Stimulated activated CD8-positive, alpha-beta memory T cell treated with anti-CD3 and anti-CD28 coated beads, Interleukin-7, amount 100 ng/mL, for 24 hours (primary cell): ENCODE measurements around the gene CNTLN.
"Not testable (repeated sequence)": the region's sequence is repeated elsewhere in the genome, so short reads cannot be mapped to it uniquely, and the experiment has no call there.

ENCODE experiments used
- DNase-seq: peaks from one replicate; pipeline ENCODE4 v3.0.0-alpha.2; 2020; ENCODE audit warnings: low read depth

Gene CNTLN

GRCh38 chr9:17503196-17503595 lies 368.4 kb downstream of the CNTLN start:
- no peak for DNase-seq

GRCh38 chr9:17509151-17509550 lies 374.3 kb downstream of the CNTLN start:
- DNase-seq: no peak

- DNase-seq: no peak
Observed at GRCh38 chr9:17509701-17510100, 374.9 kb downstream of the CNTLN start.

- DNase-seq: no peak
Observed at GRCh38 chr9:17519761-17520160, 384.9 kb downstream of the CNTLN start.

GRCh38 chr9:17520268-17521064 lies 385.6 kb downstream of the CNTLN start:
- no peak for DNase-seq

DNA sequence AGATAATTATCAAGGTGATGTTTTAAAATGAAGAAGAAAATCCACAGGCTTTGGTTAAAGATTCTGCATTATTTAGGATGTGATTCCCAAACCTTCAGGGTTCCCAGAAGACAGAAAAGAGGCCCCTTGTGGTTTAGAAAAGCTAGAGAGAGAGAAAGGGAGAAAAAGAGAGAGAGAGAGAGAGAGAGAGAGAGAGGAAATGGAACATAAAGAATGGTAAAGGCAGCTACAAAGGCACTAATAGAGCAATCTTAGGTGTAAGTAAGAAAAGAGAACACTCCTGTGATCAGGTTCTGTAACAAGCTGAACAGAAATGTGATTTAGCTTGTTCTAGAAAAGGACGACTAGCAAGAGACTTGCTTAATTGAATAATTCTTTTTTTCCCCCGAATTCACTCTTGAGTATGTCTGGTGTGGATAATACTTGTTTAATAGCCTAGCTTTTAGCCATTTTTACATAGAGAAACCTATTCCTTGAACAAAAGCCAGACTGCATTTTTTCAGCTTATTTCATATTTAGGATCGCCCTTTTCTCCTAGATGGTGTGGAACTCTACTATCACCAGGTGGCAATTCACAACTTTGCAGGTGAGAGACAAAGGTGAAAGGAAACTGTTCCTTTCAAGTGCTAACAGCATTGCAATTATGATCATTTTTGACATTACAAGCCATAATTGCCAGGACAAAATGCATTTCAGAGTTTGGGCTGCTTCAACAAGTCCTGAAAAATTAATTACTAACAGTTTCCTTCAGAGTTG lies 386.4 kb downstream of the CNTLN start:
- no peak for DNase-seq

DNA sequence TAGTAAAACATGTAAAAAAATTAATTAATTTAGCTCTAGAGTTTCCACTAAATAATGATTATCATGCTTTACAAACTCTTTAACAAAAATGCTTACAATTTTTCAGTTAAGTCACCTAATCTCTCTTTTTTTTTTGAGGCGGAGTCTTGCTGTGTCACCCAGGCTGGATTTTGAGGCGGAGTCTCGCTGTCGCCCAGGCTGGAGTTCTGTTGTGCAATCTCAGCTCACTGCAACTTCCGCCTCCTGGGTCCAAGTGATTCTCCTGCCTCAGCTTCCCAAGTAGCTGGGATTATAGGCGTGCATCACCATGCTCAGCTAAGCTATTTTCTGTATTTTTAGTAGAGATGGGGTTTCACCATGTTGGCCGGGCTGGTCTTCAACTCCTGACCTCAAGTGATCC lies 391.9 kb downstream of the CNTLN start:
- DNase-seq: not testable (repeated sequence)

GRCh38 chr9:17528859-17529258 lies 394.0 kb downstream of the CNTLN start:
- DNase-seq: no peak

- DNase-seq: no peak
Observed at GRCh38 chr9:17531642-17532254, 396.9 kb downstream of the CNTLN start.

- no peak for DNase-seq
Observed at GRCh38 chr9:17532461-17532860, 397.6 kb downstream of the CNTLN start.

DNA sequence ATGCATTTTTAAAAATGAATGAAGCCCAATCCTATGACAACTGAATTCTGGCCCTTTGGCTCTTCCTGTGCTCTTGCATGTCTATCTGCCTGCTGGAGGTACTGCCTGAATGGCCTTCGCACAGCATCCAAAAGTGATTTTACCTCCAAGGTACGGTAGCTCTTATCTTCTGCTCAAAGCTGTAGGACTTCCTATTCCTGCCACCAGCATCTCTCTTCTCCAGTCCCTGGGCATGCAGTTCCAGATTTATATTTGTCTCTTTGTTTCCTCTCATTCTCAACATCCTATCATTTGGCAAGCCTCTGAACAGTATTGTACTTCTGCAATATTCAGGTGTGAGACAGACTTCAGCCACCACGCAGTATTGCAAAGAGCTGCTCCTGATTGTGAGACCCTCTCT lies 400.3 kb downstream of the CNTLN start:
- no peak for DNase-seq

GRCh38 chr9:17536027-17536426 lies 401.2 kb downstream of the CNTLN start:
- DNase-seq: no peak

- no peak for DNase-seq
Observed at GRCh38 chr9:17551023-17551422, 416.2 kb downstream of the CNTLN start.
